HG02870 (cell line): Measurements from ENCODE around the gene MCHR1.
"Not testable (repeated sequence)": the region's sequence is repeated elsewhere in the genome, so short reads cannot be mapped to it uniquely, and the experiment has no call there.

Experiments
- ATAC-seq: cut with Tn5 transposase; IDR thresholded peaks from one replicate; pipeline ENCODE4 v1.9.1; 2021; ENCODE audit warnings: mild to moderate bottlenecking, moderate library complexity; ENCODE audit not compliant: unreplicated experiment

The MCHR1 gene

GRCh38 chr22:40684728-40685127, 5.4 kb downstream of the MCHR1 start:
- no peak for ATAC-seq

- no peak for ATAC-seq
These were observed 6.1 kb downstream of the MCHR1 start for GRCh38 chr22:40685406-40685805.

GRCh38 chr22:40687706-40688105, 8.4 kb downstream of the MCHR1 start:
- no peak for ATAC-seq

GRCh38 chr22:40690370-40690769, 11.1 kb downstream of the MCHR1 start:
- no peak for ATAC-seq

- no peak for ATAC-seq
These were observed 12.2 kb downstream of the MCHR1 start for GRCh38 chr22:40691532-40691931.

- no peak for ATAC-seq
These were observed 15.1 kb downstream of the MCHR1 start for GRCh38 chr22:40694411-40694810.

- no peak for ATAC-seq
These were observed 22.0 kb downstream of the MCHR1 start for GRCh38 chr22:40701274-40701673.

GRCh38 chr22:40703174-40703573, 23.9 kb downstream of the MCHR1 start:
- no peak for ATAC-seq

GRCh38 chr22:40703736-40704135, 24.5 kb downstream of the MCHR1 start:
- no peak for ATAC-seq

- ATAC-seq, result no peak
These were observed 26.8 kb downstream of the MCHR1 start for GRCh38 chr22:40705918-40706682.

- no peak for ATAC-seq
These were observed 27.9 kb downstream of the MCHR1 start for GRCh38 chr22:40707154-40707553.

- ATAC-seq, result no peak
These were observed 28.9 kb downstream of the MCHR1 start for GRCh38 chr22:40708177-40708576.

GRCh38 chr22:40709752-40710413, 30.6 kb downstream of the MCHR1 start:
- ATAC-seq, result no peak

- ATAC-seq, result no peak
These were observed 33.0 kb downstream of the MCHR1 start for GRCh38 chr22:40712311-40712710.

GRCh38 chr22:40714499-40715337, 35.4 kb downstream of the MCHR1 start:
- no peak for ATAC-seq

GRCh38 chr22:40716116-40716515, 36.8 kb downstream of the MCHR1 start:
- ATAC-seq, result no peak

GRCh38 chr22:40717657-40718056, 38.4 kb downstream of the MCHR1 start:
- not testable (repeated sequence) for ATAC-seq

GRCh38 chr22:40718250-40719204, 39.2 kb downstream of the MCHR1 start:
- ATAC-seq, result no peak

- ATAC-seq, result no peak
These were observed 40.3 kb downstream of the MCHR1 start for GRCh38 chr22:40719599-40719998.

GRCh38 chr22:40720156-40720537, 40.9 kb downstream of the MCHR1 start:
- not testable (repeated sequence) for ATAC-seq
